Naive B cell (primary cell): ENCODE results near the gene CAV1. TPM values are rescaled to one million over a fixed set of nuclear protein-coding genes. Genes with fewer than 3 reads are reported as not detected.

Source experiments
- ATAC-seq, 2 donors: fragments of 150-1000 bp; cut with Tn5 transposase; 2 replicates each; pipeline ENCODE4 v1.10.0; 2021; ENCODE audit warnings: low read depth in 2 of 2, mild to moderate bottlenecking in 2 of 2, moderate library complexity in 2 of 2
- DNase-seq: peaks from one replicate; pipeline ENCODE4 v3.0.0; 2022
- H3K27ac Mint-ChIP-seq, 6 donors: one replicate each; pipeline ENCODE4 v1.8.0; 2020 to 2022; ENCODE audit warnings: mild to moderate bottlenecking in 6 of 6, mixed read lengths in 6 of 6, moderate library complexity in 5 of 6, inconsistent platforms in 2 of 6
- H3K27me3 Mint-ChIP-seq, 3 donors: one replicate each; pipeline ENCODE4 v1.8.0; 2021 to 2022; ENCODE audit warnings: mixed read lengths in 3 of 3, mild to moderate bottlenecking in 1 of 3
- H3K36me3 Mint-ChIP-seq, 2 donors: one replicate each; pipeline ENCODE4 v1.8.0; 2020 to 2022; ENCODE audit warnings: mixed read lengths in 2 of 2, inconsistent platforms in 1 of 2, mild to moderate bottlenecking in 1 of 2
- H3K4me1 Mint-ChIP-seq, 3 donors: one replicate each; pipeline ENCODE4 v1.8.0; 2020 to 2022; ENCODE audit warnings: mixed read lengths in 3 of 3, inconsistent platforms in 1 of 3, mild to moderate bottlenecking in 1 of 3, moderate library complexity in 1 of 3
- H3K4me3 Mint-ChIP-seq, 8 donors: one replicate each; pipeline ENCODE4 v1.8.0; 2020 to 2022; ENCODE audit warnings: mild to moderate bottlenecking in 8 of 8, mixed read lengths in 8 of 8, moderate library complexity in 8 of 8, inconsistent platforms in 2 of 8
- H3K9me3 Mint-ChIP-seq, 7 donors: one replicate each; pipeline ENCODE4 v1.8.0; 2020 to 2022; ENCODE audit warnings: mixed read lengths in 7 of 7, mild to moderate bottlenecking in 5 of 7, inconsistent platforms in 2 of 7, moderate library complexity in 1 of 7
- polyA plus RNA-seq, 6 donors: library from polyadenylated mRNA; unstranded; fragments of 300-500 nt; fragmentation: Illumina TruSeq; gene quantifications; one replicate each; pipeline ENCODE4 v1.2.3, GENCODE V29; 2021; ENCODE audit warnings: low read depth in 6 of 6

The CAV1 gene
- polyA plus RNA-seq, 6 donors from 2014 or later: 0.73 to 9.0 (median 4.8) TPM

DNA sequence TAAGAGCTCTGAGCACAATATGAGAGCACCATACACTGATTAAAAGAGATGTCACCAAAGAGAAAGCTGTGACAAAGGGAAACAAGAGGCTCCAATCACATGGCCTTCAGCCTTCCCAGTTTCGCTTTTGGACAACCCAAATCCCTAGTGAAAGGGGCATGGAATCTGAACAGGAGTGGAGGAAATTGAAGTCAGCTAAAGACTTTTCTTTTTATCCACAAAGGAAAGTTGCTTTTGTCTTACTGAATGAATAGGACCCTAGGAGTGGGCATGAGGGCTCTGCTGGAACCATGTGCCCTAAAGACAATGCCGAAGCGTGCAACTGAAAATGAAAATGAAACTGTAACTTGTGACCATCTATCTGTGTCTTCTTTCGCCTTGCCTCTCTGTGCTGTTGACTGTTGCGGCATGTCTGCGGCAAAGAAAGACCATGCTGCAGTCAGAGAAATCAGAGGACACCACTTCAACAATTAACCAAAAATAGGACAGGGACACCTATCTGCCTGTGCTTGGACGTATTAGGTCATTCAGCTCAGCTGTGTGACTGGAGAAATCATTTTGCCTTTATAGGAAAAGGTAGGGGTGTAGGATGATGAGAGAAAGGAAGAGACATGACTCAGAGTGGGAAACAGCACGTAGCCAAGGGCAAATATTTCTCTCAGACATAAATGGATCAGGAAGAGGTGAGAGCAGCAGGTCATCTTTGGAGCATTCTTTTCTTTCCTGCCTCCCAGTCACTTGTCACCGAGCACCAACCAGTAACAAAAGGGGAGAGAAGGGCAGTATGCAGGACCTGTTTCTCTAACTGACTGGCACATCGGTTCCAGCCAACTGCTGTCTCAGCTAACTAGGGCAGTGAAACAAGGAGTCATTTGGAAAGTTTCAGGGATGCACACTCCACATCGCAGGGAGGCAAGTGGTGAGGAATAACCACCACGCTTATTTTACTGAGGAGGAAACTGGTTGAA, 13.0 kb upstream of the CAV1 start:
- Mint-ChIP-seq H3K9me3 (no peaks in the 10 kb centered on the region), H3K27me3 (peaks cover 16 to 25% (median 22%) of the 10 kb centered on the region in 3 donors), H3K4me3 (peak overlapping the region; percentile 48 to 84 (median 72)), H3K27ac (peak overlapping the region in 4 of 6 donors; percentile 13 to 57 (median 53)), H3K36me3 (no peaks in the 10 kb centered on the region), H3K4me1 (peaks cover 6 to 11% (median 7%) of the 10 kb centered on the region in 3 donors)
- DNase-seq: no peak
- ATAC-seq: peak; percentile 92 to 94

DNA sequence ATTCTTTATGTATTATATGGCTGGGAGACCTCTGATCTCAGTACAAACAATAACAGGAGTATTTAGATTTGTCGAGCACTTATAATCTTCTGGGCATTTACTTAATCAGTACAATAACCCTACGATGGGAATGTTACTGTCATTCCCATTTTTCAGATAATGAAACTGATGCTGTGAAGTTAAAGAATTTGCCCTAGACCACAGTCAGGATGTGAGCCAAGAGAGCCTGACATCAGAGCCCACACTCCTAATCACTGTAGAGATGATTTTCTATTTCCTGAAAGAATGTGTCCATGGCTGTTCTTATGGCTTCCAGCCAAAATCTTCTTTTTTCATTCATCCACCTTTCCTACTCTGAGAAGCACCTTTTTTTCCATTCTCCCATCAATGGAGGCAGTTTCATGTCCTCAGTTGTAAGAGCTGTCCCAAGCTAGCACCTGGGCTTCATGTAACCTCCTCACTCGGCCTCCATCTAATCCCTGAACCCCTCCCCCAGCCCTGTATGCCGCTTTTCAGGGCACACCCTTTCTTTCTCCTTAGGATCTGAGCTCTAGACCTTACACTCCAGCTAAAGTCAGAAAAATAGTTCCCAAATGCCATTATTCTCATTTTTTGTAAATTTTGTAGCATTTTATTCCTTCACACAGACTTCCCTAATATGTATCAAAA, 12.2 kb upstream of the CAV1 start:
- Mint-ChIP-seq H3K27ac (no peak overlapping the region), H3K27me3 (peaks cover 16 to 25% (median 22%) of the 10 kb centered on the region in 3 donors)
- ATAC-seq: no peak

DNA sequence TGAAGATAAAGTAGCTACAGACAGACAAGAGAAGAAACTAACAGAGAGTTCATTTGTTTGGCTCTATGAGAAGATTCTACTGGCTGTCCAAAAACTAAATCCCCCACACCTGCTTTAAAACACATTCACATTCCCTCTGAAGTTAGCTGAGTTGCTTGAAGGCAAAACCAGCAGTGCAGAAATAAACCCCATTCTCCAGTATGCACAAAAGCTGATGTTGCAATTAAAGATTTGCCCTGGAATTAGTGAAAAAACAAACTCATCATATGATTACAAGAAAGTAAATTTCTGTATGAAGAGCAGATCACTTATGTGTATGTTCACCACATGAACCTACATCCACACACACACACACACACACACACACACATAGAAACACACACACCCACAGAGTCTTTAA, 9.3 kb upstream of the CAV1 start:
- peaks cover 6 to 11% (median 7%) of the 10 kb centered on the region in 3 donors for H3K4me1 Mint-ChIP-seq
- no peak for DNase-seq
- H3K27me3 Mint-ChIP-seq: peaks cover 20 to 35% (median 24%) of the 10 kb centered on the region in 3 donors
- no peak overlapping the region for H3K4me3 Mint-ChIP-seq
- ATAC-seq: no peak
- peak overlapping the region in 1 of 6 donors; percentile 5 for H3K27ac Mint-ChIP-seq
- no peaks in the 10 kb centered on the region for H3K36me3 Mint-ChIP-seq
- H3K9me3 Mint-ChIP-seq: no peaks in the 10 kb centered on the region

More for the DNA sequence above, 12.2 kb upstream of the CAV1 start:
- Mint-ChIP-seq H3K4me3 (peak overlapping the region in 1 of 8 donors; percentile 75), H3K9me3 (no peaks in the 10 kb centered on the region), H3K36me3 (no peaks in the 10 kb centered on the region), H3K4me1 (peaks cover 6 to 11% (median 7%) of the 10 kb centered on the region in 3 donors)
- DNase-seq: no peak

DNA sequence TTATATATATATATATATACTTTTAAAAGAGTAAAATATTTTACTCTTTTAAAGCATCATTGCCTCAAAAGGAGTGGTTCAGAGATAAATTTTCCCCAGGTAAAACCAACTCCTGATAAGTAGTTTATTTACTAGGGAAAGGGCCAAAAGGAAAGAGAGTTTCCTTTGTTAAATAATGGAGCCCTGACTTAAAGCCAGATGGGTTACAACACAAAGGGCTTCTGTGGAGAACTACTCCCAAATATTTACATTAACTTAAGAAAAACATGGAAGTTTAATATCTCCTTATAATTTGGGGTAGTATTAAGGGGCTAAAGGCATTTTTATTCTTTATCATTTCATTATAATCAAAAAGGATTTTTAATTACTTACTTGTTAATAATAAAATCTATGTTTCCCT, 8.5 kb upstream of the CAV1 start:
- Mint-ChIP-seq H3K4me1 (peaks cover 6 to 10% (median 7%) of the 10 kb centered on the region in 3 donors), H3K4me3 (no peak overlapping the region), H3K27ac (no peak overlapping the region), H3K36me3 (no peaks in the 10 kb centered on the region), H3K9me3 (no peaks in the 10 kb centered on the region), H3K27me3 (peaks cover 20 to 31% (median 27%) of the 10 kb centered on the region in 3 donors)
- DNase-seq (no peak), ATAC-seq (no peak)

DNA sequence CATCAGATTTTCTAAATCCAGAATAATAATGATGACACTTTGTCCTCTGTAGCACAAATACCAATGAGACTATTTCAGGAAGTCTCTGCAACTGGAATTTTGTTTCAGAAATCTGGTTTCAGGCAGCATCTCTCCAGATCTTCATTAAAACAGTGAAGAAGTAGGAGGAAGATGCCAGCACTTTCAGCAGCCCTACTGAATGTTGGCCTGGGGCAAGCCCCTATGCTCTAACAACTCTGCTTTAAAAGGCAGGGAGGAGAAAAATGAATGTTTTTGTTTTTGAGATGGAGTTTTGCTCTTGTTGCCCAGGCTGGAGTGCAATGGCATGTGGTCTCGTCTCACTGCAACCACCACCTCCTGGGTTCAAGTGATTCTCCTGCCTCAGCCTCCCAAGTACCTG, 7.2 kb upstream of the CAV1 start:
- H3K27me3 Mint-ChIP-seq: peaks cover 20 to 34% (median 30%) of the 10 kb centered on the region in 3 donors
- no peaks in the 10 kb centered on the region for H3K9me3 Mint-ChIP-seq
- DNase-seq (no peak), ATAC-seq (no peak)
- H3K36me3 Mint-ChIP-seq: no peaks in the 10 kb centered on the region
- no peak overlapping the region for H3K4me3 Mint-ChIP-seq
- H3K27ac Mint-ChIP-seq: no peak overlapping the region
- H3K4me1 Mint-ChIP-seq: no peaks in the 10 kb centered on the region

DNA sequence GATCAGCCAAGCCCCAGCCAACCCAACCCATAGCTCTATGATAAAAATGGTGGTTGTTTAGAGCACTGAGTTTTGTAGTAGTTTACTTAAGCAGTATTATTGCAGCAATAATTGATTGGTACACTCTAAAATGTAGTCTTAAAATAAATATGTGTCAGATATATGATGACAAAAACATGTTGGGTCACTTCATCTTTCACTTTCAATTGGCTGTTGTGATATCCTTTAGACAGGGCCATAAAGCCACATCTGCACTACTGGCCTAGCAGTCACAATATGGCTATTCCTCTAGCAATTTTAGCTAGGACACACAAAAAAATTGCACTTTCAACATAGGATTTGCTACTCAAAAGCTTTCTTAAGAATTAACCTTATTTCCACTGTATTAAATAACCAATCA, 5.9 kb upstream of the CAV1 start:
- ATAC-seq (no peak), DNase-seq (no peak)
- Mint-ChIP-seq H3K27ac (no peak overlapping the region), H3K4me3 (no peak overlapping the region), H3K9me3 (no peaks in the 10 kb centered on the region), H3K36me3 (no peaks in the 10 kb centered on the region), H3K27me3 (peaks cover 26 to 47% (median 39%) of the 10 kb centered on the region in 3 donors), H3K4me1 (peaks cover 0 to 5% (median 0%) of the 10 kb centered on the region in 3 donors)

DNA sequence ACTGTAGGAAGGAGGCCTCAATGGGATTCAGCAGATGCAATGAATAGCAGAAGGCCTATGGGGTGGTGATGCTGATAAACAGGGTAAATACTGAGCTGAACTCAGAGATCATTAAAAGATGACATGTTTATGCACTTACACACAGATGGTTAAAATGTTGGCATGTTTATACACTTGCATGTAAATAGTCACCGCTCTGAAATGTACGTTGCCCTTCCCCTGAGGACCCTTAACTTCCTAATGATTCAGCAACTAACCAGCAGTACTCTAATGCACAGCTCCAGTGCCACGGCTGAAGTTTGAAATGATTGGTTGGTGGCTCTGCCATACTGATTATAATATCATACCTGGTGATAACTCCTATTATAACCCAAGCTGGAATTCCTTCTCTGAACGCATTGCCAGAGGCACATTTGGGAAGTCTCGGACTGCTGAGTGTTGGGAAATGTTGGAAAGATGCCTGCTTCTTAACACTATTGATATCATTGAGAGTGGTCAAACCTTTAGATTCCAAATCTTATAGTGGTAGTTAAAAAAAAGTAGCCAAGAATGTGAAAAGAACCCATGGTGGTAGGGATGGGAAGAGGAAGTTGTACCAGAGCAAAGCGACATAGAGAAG, 3.7 kb upstream of the CAV1 start:
- Mint-ChIP-seq H3K4me1 (peaks cover 7 to 20% (median 15%) of the 10 kb centered on the region in 3 donors), H3K27me3 (peaks cover 27 to 47% (median 42%) of the 10 kb centered on the region in 3 donors), H3K27ac (no peak overlapping the region), H3K36me3 (no peaks in the 10 kb centered on the region), H3K9me3 (no peaks in the 10 kb centered on the region), H3K4me3 (no peak overlapping the region)
- DNase-seq: no peak
- no peak for ATAC-seq

DNA sequence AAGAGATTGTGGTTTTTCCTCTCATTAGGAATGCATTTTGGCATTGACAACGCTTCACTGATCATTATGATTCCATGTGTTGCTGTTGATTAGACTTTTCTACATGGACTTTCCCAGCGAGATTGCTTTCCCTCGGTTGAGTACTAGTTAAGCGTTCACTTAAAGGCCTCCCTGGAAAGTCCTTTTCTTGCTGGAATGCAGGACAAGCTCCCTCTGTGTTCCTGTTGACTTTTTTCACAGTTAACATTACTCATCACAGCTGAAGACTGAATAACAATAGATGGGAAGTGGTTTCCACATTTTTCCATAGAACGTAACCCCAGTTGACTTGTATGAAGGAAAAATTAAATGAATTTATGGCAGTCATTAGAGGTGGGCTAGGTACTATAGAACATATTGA, 2.6 kb upstream of the CAV1 start:
- Mint-ChIP-seq H3K9me3 (no peaks in the 10 kb centered on the region), H3K36me3 (no peaks in the 10 kb centered on the region), H3K27ac (no peak overlapping the region), H3K27me3 (peaks cover 33 to 50% (median 47%) of the 10 kb centered on the region in 3 donors), H3K4me3 (peak overlapping the region in 1 of 8 donors; percentile 77), H3K4me1 (peaks cover 13 to 29% (median 23%) of the 10 kb centered on the region in 3 donors)
- ATAC-seq (no peak), DNase-seq (no peak)

DNA sequence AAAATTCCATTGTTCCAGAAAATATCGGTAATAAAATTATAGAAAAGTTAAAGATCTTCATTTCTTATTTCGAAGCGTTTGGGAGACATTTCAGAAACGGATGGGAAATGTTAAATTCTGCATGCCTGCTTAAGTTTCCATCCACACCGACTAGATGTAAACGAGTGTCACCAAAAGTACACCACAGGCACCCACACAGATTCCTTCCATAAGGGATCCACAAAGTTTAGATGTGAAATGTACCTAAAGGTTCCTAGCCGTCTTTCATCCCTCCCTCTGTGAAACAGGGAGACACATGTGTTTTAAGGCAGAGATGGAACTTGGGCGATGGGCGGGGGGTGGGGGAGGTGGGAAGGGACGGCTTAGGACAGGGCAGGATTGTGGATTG, 621 bp upstream of the CAV1 start:
- Mint-ChIP-seq H3K27ac (no peak overlapping the region), H3K27me3 (peaks cover 35 to 50% (median 47%) of the 10 kb centered on the region in 3 donors), H3K9me3 (no peaks in the 10 kb centered on the region), H3K36me3 (no peaks in the 10 kb centered on the region), H3K4me1 (peaks cover 13 to 29% (median 23%) of the 10 kb centered on the region in 3 donors), H3K4me3 (peak overlapping the region in 7 of 8 donors; percentile 13 to 97 (median 77))
- ATAC-seq: no peak
- no peak for DNase-seq

DNA sequence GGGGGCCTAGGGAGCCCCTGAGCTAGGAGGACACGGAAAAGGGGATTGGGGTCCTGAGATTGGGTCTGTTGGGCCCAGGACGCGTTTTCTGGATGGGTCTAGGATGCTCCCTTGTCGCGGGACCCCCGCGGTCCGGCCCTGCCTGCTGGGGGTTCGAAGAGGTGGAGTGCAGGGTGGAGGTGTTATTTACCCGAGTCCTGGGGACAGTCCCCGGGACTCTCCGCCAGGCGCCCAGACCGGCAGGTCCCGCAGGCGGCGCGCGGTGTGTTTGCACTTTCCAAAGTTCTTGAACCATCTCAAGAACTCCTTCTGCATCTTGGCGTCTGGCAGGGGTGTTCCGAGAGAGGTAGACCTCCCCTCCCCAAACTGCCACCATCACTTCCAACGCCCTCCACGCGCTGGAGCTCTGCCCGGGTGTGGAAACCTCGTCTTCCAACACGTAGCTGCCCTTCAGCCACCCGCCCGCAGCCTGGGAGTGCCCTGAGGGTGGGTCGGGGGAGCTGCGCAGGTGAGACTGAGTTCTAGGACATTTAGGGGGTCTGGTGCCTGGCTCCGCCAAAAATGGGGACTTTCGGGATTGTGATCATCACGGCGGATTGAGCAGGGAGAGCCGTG, 569 bp downstream of the CAV1 start:
- Mint-ChIP-seq H3K27ac (peak overlapping the region in 3 of 6 donors; percentile 64 to 75 (median 71)), H3K36me3 (no peaks in the 10 kb centered on the region), H3K4me3 (peak overlapping the region; percentile 77 to 97 (median 94)), H3K4me1 (peaks cover 16 to 33% (median 26%) of the 10 kb centered on the region in 3 donors), H3K27me3 (peaks cover 31 to 42% (median 37%) of the 10 kb centered on the region in 3 donors), H3K9me3 (no peaks in the 10 kb centered on the region)
- ATAC-seq: peak; percentile 61 to 68
- peak; percentile 40 for DNase-seq

DNA sequence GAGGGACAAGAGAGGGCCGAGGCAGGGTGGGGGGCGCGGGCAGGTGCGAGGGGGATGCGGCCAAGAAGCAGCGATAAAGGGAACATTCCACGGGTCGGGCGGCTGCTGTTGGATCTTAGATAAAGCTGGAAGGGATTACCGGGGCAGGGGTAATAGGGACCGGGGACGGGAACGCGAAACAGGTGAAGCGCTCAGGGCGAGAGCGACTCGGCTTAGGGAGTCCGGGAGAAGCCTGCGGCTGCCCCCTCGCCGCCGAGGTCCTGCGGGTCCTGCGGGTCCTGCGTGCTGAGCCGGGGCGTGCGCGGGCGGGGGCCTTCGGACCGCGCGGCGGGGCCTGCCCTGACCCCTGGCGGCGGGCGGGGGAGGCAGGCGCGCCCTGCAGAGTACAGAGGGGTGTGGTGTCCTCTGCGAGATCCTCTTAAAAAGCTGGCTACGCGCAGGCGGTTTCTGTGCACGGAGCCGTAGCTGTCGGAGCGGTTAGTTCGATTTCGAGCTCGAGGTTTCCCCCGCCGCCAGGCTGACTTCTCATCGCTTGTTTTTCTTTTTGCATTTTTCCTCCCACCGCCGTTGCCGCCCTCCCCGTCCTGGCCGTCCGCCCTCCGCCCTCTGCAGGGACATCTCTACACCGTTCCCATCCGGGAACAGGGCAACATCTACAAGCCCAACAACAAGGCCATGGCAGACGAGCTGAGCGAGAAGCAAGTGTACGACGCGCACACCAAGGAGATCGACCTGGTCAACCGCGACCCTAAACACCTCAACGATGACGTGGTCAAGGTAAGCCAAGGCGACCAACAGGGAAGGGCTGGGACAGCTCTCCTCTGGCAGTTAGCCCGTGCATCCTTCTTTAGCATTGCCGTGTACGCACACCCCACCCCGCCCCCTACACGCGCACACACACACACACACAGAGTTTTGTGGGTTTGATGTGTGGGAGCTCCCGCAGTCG, 1.4 kb downstream of the CAV1 start:
- DNase-seq: peak; percentile 68
- Mint-ChIP-seq H3K9me3 (no peaks in the 10 kb centered on the region), H3K36me3 (no peaks in the 10 kb centered on the region), H3K27ac (peak overlapping the region in 3 of 6 donors; percentile 64 to 75 (median 71)), H3K4me3 (peak overlapping the region; percentile 77 to 97 (median 94)), H3K27me3 (peaks cover 31 to 41% (median 35%) of the 10 kb centered on the region in 3 donors), H3K4me1 (peaks cover 18 to 35% (median 29%) of the 10 kb centered on the region in 3 donors)
- ATAC-seq: peak; percentile 82 to 85

DNA sequence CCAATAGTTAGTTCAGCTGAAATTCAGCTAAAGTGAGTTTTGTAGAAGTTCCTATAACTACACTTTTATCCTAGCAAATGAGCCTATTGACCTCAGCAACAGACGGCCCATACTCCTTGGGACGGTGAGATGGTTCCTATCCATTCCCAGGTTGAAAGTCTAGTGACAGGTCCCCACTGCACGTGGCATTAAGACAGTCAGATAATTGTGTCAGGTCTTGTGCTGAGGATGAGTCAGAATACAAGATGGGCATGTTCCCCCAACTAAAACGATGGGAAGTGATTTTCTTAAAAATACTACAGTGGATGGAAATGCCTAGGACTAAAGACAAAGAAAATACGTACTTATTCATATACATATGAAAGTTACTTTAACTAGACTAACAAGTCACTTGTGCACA, 2.1 kb downstream of the CAV1 start:
- peak overlapping the region; percentile 77 to 97 (median 89) for H3K4me3 Mint-ChIP-seq

More for the DNA sequence above, 2.1 kb downstream of the CAV1 start:
- no peaks in the 10 kb centered on the region for H3K36me3 Mint-ChIP-seq
- ATAC-seq (no peak), DNase-seq (no peak)
- H3K27ac Mint-ChIP-seq: peak overlapping the region in 1 of 6 donors; percentile 39
- peaks cover 18 to 35% (median 29%) of the 10 kb centered on the region in 3 donors for H3K4me1 Mint-ChIP-seq
- H3K27me3 Mint-ChIP-seq: peaks cover 26 to 36% (median 32%) of the 10 kb centered on the region in 3 donors
- no peaks in the 10 kb centered on the region for H3K9me3 Mint-ChIP-seq
